GM19240 (cell line): Measurements from ENCODE around the gene VWA2.
"Not testable (repeated sequence)": the region's sequence is repeated elsewhere in the genome, so short reads cannot be mapped to it uniquely, and the experiment has no call there.

Experiments used
- DNase-seq: peaks from one replicate; pipeline ENCODE4 v3.0.0; 2011; ENCODE audit warnings: low spot score; ENCODE audit not compliant: insufficient read length

VWA2 gene

DNA sequence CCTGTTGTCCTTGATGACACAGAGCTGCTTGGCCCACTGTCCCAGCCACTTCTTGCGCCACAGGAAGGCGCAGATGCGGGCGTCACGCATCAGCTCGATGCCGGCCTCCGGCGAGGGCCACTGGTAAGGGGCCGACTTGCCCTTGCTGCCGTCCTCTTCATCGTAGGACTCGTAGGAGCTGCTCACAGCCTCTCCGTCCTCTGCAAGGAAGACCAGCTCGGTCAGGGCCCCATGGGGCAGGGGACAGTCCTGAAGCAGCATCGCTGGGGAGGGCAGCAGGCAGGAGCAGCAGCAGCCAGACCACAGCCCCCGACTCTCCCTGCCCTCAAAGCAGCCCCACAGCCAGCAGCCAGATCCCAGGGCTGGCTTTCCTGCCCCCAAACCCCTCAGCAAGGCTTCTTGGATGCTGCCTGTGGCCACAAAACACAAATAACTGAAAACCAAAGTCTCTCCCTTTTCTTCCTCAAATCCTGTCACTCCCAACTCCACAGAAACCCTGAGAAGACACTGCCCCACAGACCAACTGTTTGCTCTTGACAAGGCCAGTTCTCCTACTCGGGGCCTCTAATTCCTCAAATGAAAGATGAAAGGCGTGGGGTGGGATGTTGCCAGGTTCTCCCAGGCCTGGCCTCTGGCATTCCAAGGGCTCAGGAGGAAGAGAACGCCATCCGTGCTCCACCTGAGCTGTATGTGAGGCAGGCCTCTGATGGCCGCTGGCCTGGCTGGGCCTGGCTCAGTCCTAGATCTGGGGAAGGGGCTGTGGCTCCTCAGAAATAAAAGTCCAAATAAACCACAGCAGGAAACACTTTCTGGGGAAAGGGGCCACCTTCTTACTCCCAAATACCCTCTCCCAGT, 76.7 kb downstream of the VWA2 start:
- DNase-seq, result no peak

DNA sequence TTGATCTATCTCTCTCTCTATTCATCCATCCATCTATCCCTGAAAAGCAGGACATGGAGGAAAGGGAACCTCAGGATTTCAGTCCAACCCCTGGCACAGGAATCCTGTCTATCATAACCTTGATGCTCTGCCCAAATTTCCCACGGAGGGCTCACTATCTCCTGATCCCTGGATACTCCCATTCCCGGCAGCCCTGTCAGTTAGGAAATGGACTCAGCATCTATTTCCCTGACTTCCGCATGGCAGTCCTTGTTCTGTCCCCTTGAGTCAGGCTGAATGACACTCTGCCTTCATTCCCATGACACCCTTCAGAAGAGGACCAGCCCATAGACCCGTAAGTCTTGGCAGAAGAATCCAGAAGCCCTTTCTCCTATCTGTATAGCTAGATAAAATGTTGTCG, 77.7 kb downstream of the VWA2 start:
- no peak for DNase-seq

DNA sequence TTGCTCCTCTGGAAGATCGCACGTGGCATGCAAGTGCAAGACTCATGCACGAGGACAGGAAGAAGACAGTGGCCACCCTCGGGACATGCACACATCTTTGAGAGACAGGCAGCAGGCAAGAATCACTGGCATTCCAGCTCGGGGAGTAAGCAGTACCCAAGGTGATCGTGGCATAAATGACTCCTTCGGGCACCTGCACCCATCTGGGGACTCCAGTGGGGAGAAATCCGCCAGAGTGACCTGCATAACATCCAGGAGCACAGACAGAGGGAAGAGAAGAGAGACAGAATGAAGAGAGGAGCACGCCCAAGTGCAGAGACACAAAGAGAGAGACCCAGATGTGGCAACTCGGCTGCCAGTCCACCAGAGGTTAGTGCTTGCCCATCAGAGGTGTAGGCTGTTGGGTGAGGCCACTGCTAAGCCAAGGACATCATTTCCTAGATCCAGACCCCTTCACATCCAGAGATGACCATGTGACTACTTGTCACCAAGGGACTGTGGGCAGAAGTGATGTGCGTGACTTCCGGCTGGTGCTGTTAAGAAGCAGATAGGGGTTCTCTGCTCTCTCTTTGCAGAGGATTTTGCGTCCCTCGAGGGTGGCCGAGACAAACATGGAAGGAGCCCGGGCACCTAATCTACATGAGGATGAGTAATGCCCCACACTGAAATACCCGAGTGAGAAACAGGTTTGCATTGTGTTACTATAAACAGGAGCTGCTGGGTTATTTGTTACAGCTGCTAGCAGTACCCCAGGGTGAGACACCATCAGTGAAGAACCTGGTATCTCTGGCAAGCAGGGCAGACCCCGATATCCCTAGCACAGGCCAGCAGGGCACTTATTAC, 80.6 kb downstream of the VWA2 start:
- no peak for DNase-seq

DNA sequence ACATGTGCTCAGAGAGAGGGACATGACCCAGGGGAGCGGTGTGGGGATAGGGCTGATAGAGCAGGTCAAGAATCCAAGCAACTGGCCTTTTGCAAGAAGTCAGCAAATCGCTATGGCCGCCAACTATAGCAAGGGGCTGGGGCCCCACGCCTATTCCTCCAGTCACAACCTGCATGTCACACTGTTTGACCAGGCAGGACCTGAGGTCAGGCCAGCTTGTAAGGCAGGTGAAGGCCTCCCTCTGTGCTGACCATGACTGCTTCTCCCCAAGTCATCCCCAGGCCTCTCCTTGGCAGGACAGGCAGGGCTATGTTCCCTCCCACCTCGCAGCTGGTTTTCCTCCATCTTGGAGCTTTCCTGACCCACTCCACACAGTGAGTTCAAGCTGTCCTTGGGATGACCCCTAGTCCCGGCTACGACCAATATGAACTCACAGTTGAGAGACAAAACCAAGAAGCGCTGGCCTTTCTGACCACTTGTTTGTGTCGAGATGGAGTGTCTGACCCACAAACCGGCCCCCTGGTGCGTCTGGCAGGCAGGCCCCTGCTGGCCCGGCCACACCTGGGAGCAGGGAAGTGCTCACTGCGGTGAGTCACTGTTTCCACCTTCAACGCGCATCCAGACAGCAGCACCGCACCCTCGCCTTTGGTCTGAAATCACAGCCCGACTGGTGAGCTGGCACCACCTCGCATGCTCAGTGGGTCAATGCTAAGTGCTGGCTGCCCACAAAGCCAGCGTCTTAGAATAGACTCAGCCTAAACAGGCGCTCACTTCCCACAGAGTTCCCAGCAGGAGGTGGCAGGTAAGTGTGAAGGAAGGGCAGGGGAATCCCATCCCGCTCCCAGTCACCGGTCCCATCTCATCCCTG, 81.4 kb downstream of the VWA2 start:
- no peak for DNase-seq

DNA sequence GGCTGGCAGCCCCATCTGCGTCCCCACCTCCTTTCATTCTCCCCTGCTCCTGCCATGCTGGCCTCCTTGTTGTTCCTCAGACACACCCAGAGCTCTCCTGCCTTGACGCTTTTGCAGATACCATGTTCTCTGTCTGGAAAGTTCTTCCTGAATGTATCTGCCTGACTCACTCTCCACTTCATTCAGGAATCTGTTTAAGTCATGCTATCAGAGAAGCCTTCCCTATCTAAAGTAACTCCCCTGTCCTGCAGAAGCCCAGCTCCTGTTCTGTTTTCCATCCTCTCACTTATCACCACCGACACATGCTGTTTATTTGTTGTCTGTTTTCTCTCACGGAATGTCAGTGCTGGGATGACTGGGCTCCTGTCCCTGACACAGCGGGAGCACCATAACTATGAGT, 83.3 kb downstream of the VWA2 start:
- DNase-seq, result no peak

DNA sequence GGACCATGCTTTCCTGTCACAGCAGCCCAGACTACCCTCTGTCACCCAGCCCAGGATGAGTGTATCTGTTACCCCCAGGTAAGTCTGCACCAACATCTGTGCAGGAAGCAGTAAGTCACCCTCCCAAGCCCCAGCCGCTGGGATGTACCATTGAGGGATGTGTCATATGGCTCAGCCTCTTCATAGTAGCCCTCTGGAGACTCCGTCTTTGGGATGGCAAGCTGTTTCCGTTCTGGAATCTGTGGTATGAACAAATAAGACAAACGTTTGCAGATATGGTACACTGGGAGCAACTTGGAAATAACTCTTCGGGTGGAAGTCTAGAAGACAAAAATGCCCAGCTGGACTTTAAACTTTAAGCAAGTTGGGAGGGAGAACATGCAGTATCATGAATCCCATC, 84.0 kb downstream of the VWA2 start:
- no peak for DNase-seq

DNA sequence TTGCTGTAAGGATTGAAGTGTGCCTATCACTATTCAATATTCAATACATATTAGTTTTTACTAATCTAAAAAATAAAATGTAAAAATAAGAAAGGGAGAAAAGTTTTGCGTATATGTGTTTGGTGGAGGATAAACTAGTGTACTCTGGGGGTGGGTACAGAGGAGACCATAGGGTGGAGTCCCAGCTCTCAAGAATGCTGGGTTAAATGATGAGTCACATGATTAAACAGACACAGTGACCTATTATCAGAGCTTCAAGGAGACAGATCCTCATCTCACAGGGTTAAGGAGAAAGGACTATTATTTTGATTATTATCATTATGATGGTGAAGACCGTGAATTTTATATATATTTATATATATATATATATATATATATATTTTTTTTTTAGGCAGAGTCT, 87.7 kb downstream of the VWA2 start:
- no peak for DNase-seq

DNA sequence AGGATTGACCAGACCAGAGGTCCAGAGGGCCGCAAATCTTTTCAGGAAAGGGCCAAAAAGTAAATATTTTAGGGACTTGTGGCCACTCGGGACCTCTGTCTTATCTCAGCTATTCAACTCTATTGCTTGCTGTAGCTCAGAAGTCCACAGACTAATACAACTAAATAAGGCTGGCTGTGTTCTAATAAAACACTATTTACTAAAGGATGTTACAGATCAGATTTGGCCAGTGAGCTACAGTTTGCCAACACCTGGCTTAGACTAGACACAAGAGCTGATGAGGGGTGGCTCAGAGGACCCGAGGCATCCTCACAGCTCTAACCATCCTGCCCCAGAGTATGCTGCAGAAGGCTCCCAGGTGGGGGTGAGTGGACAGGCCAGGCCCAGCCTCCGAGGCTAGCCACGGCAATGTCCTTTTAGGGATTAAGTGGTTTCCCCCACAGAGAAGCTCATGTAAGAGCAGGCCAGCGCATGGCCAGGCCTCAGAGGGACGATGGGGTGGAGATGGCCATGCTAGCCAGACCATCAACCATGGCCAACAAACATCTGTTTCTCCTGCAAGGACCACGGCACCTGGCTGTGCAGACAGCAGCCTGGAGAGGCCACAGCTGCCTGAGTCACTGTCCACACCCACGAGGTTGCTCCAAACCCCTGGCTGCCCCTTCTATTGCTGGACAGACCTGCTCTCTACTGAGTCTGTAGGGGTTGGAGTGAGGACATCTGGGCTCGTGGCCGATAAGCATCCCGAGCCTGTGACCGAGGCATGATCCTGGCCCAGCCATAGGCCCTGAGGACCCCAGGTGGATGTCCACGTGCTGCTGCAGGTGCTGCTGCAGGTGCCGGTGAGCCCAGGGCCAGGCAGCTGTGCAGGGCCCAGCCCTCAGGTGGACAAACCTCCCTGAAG, 88.7 kb downstream of the VWA2 start:
- no peak for DNase-seq

DNA sequence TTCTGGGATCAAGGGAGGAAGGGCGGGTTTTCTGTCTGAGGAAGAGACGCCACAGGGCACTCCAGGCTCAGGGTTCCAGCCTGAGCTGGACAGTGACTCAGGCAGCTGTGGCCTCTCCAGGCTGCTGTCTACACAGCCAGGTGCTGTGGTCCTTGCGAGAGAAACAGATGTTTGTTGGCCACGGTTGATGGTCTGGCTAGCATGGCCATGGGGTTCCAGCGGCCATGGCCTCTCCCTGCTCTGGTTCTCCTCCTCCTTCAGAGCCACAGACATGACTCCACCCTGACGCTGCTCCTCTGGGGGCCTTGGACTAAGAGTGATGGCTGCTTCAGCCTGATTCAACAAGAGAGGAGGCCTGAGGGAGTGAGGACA, 89.4 kb downstream of the VWA2 start:
- no peak for DNase-seq

DNA sequence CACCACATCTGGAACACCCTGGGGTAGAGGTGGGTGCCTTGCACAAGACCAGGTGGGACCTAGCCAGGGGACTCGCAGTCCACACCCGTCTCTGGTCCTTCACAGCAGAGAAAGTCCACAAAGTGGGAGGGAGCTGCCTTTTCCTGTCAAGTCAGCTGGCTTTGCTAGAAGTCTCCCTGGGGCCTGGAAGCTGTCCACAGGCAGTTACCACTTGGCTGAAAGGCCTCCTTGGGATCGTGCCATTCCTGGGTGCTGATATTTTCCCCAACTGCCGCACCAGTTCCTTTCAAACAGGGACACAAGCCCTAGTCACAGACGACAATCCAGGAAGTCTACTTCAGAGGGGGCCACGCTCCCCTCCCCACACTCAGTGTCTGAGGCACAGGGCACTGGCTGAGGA, 89.8 kb downstream of the VWA2 start:
- DNase-seq, result no peak

DNA sequence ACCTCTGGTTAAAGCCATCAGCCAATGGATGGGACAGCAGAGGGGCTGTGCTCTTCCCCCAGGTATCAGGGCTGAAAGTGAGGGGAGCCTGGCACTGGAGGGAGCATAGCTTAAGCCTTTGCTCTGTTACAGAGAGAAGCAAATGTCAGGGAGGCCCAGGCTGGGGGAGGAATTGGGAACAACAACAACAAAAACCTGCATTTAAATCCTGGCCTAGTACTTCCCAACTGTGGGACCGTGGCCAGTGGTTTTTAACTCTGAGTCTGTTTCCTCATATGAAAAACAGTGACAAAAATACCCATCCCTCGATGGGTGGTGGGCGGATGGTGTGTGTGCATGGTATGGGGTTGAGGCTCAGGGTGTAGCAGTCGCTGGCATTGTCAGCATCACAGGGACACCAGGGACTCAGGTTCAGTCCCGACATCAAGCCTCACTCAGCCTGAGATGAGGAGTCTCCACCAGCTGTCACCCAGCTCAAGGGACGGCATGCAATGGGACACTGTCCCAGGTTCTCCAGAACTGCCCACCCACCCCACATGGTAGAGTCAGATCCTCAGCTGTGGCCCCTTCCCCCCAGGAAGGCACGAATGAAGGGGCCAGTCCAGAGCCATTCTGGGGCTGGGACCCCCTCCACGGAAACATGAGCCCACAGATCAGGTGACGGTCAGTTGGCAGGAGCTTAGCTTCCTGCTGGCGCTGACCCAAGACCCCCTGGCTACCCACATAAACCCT, 90.7 kb downstream of the VWA2 start:
- DNase-seq, result no peak

DNA sequence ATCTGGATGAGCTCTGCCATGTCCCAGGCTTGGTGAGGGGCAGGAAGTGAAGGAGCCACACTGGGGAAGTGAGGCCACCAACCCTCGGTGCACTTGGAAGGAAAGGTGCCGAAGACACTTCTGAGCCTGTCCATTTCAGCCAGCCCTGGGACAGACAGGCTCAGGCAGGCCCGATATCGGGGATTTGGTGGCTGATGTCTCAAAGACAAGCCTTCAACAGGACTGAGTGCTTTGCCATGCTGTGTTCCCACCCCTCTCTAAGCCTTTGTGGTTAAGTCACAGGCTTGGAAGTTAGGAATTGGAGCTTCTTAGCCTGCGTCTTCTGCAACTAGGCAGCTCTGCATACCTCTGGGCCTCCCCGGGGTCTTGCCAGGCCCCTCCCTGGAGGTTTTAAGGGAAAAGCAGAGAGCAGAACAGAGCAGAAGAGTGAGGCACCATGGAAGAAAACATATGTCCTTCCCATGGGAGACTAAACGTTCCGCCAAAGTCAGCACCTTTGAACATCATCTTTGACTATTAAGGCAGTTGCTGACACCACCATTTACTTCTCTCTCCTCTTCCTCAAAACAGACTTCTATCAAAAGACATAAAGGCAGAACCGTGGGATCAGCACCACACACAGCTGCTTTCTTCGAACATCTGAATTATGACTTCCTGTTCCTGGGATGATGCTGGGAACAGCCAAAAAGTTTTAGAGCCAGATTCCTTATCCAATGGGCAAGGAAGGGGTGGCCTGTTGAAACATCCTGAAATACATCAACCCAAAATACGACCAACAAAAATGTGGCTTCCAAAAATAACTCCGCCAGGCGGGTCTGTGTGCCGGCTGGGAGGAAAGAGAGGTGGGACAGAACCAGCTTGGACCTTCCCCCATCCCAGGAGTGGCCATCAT, 93.5 kb downstream of the VWA2 start:
- DNase-seq, result no peak

DNA sequence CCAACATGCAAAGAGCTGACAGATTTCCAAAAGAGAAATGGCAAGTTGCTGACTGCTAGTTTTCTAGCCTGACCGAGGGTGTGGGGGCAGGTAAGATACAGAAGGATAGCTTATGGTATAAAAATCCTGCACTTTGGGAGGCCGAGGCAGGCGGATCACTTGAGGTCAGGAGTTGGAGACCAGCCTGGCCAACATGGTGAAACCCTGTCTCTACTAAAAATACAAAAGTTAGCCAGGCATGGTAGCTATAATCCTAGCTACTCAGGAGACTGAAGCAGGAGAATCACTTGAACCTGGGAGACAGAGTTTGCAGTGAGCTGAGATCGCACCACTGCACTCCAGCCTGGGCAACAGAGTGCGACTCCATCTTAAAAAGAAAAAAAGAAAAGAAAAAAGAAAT, 94.4 kb downstream of the VWA2 start:
- not testable (repeated sequence) for DNase-seq

DNA sequence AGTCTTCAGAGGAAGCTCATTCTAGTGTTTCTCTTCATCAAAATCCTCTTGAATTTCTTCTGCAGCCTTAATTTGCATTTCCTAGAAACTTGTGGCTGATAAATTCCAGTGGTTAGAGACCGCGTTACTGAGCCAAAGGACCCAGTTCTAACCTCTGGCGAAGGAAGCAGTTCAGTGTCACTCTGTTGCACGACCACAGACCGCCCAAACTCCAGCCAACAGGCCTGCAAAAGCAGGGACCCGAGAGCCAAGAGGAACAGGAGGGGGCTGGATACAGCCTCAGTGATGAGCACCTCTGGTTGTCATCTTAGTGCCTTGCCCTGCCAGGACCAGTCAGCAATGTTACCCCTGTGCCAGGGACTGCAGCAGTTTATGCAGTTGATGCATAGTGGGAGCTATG, 95.2 kb downstream of the VWA2 start:
- DNase-seq, result no peak

DNA sequence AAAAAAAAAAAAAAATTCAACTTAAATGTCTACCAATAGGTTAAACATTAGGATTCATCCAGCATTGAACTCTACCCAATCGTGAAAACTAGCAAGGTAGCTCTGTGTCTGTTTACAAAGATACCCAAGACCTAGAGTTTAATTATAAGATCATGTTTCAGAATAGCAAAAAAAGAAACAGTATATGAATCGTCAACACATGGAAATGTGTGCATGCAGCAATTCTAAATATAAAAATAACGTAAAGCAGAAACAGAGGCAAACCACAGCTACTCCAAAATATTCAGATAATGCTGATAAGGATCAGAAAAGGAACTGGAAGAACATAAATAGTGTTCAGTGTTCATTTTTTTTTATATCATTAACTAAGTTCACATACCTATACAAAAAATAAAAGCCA, 96.6 kb downstream of the VWA2 start:
- no peak for DNase-seq

DNA sequence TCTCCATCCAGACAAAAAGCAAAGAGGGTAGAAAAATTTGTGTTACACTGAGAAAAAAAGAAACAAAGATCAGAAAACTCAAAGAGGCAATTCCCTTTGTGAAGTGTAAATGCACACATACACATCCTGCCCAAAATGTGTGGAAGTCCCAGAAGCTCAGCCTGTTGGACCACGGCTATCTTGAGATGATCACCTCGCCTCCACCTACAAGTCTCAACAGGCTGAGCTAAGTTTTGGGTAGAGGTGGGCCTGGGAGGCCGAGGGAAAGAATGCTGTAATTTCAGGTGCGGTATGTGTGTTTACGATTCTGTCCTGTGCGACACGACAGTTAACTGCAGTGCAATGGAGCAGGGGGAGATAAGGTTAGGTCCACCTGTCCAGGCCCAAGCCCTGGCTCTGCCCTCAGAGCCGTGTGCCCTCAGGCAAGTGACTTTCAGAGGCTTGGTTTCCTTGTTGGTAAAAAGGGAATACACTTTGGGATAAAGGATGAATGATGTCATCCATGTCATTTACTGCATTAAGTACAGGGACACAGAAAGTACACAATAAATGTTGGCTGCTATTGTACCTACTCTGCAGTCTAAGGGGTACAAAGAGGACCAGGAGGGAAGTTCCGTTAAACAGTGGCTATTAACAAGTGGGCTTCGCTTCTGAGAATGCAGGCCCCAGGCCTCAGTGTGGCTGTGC, 97.9 kb downstream of the VWA2 start:
- no peak for DNase-seq

DNA sequence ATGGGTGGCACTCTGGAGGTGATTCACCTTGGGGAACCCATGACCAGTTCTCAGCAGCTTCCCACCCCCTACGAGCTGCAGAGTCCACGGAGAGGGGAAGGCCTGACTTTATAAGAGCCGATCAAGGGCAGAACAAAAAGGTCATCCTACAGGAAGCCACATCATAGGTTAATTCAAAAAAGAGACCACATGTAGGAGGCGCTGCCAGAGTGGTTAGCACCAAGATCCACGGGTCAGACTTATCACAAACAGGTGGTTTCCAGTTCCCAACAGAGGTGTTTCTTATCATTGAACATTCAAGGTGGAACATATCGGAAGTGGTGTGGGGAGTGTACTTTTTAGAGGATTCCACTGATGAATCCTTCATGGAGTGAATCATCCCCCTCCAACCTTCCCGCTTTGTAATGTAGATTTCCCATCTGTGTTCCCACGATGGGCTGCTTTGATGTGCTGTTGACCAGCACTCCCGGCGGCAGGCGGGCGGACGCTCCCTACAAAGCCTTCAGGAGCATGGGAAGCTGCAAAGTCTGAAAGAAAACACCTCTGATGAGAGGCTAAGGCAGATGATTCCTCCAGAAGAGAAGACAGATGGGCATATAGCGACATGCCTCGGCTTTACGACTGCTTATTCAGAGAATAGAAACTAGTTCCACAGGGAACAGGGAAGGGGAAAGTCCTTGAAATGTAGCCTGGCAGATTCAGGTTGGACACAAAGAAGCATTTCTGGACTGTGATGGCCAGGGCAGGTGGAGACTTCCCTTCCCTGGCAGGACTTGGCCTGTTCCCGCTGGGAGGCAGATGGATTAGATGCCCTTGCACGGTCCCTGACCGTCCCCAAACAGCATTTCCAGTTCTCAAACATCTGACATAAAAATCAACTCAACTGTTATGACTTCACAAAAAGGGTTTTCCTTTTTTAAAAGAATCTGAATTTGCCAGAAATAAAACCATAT, 98.7 kb downstream of the VWA2 start:
- no peak for DNase-seq
